K562 (cell line): ENCODE data around the gene EXOC2. TPM values are rescaled to one million over a fixed set of nuclear protein-coding genes. Genes with fewer than 3 reads are reported as not detected.

Source experiments
- DMBX1 ChIP-seq: fragments of 250-450 bp; sonication (Bioruptor Pico); IDR thresholded peaks from 2 replicates; pipeline ENCODE4 v1.8.0; 2022; ENCODE audit warnings: inconsistent platforms, mild to moderate bottlenecking, moderate library complexity, borderline replicate concordance
- JUNB ChIP-seq: fragments of 450-650 bp; formaldehyde crosslinking; conservative IDR thresholded peaks from 2 replicates; pipeline ENCODE4 v1.4.0; 2020; ENCODE audit warnings: mild to moderate bottlenecking
- MYC ChIP-seq, 2 experiments: fragments of 250-450 bp in 1 of 2; sonication (Bioruptor Pico) in 1 of 2; IDR thresholded peaks; 2 replicates each; pipeline versions ENCODE4 v1.5.1 to v1.6.1; 2012 to 2021; ENCODE audit warnings: low read depth in 2 of 2, borderline replicate concordance in 1 of 2, improper control_type of control experiment in 1 of 2, low read length in 1 of 2, mild to moderate bottlenecking in 1 of 2, moderate library complexity in 1 of 2
- OTX1 ChIP-seq: fragments of 450-650 bp; formaldehyde crosslinking; IDR thresholded peaks from 2 replicates; pipeline ENCODE4 v1.4.0; 2022; ENCODE audit warnings: mild to moderate bottlenecking
- POLR2A ChIP-seq: fragments of 450-650 bp; conservative IDR thresholded peaks from 2 replicates; pipeline ENCODE4 v1.6.1; 2016
- PTTG1 ChIP-seq: fragments of 450-650 bp; IDR thresholded peaks from 2 replicates; pipeline ENCODE4 v1.6.1; 2016; ENCODE audit warnings: low read depth, mild to moderate bottlenecking, missing genetic modification characterization, missing compliant biosample characterization
- SMARCE1 ChIP-seq: fragments of 450-650 bp; IDR thresholded peaks from 2 replicates; pipeline ENCODE4 v1.7.1; 2016; ENCODE audit warnings: mild to moderate bottlenecking
- SOX6 ChIP-seq: fragments of 450-650 bp; IDR thresholded peaks from 2 replicates; pipeline ENCODE4 v1.6.1; 2014; ENCODE audit warnings: mild to moderate bottlenecking
- ZC3H4 ChIP-seq: sonication (generic); formaldehyde crosslinking; IDR thresholded peaks from 2 replicates; pipeline ENCODE4 v1.9.0; 2021; ENCODE audit warnings: missing genetic modification reagents, borderline replicate concordance
- ZNF589 ChIP-seq: fragments of 200-800 bp; sonication (Bioruptor generic); IDR thresholded peaks from 2 replicates; pipeline ENCODE4 v1.6.1; 2016; ENCODE audit warnings: low read depth, missing genetic modification characterization, missing compliant biosample characterization
- polyA plus RNA-seq, 8 experiments: library from polyadenylated mRNA; depleted of rRNA in 4 of 8; stranded (reverse) in 5 of 8; unstranded in 3 of 8; fragments of >200 nt; fragmentation: Nextera tagmentation in 2 of 8; fragmentation: Illumina TruSeq in 1 of 8; extraction: Ambion mirVana in 2 of 8; extraction: Trizol in 1 of 8; gene quantifications; 2 replicates each; pipeline versions ENCODE4 v1.2.1 to v1.2.3, GENCODE V29; 2011 to 2014; ENCODE audit warnings: inconsistent platforms in 1 of 8, missing spikeins in 1 of 8
- total RNA-seq, 7 experiments: library from RNA; depleted of rRNA in 6 of 7; stranded (reverse); fragments of >200 nt in 6 of 7; fragmentation: Illumina TruSeq in 2 of 7; extraction: Trizol in 2 of 7; gene quantifications; 2 replicates each; pipeline versions ENCODE4 v1.2.1 to v1.2.3, GENCODE V29; 2011 to 2021; ENCODE audit warnings: low replicate concordance in 1 of 7
- TF ChIP-seq, protein P1 (sequence below): fragments of 450-650 bp; conservative IDR thresholded peaks from 2 replicates; pipeline ENCODE4 v1.6.1; 2016; ENCODE audit warnings: missing genetic modification characterization, low read depth, mild to moderate bottlenecking, missing compliant biosample characterization, moderate library complexity
- TF ChIP-seq, protein P2 (sequence below): fragments of 250-450 bp; sonication (Bioruptor Pico); IDR thresholded peaks from 2 replicates; pipeline ENCODE4 v1.8.0; 2022; ENCODE audit warnings: moderate library complexity, mild to moderate bottlenecking, inconsistent platforms
- TF ChIP-seq, protein P3 (sequence below), 3 experiments: fragments of 200-800 bp in 1 of 3; fragments of 250-450 bp in 1 of 3; fragments of 450-650 bp in 1 of 3; sonication (Bioruptor Pico) in 1 of 3; sonication (Bioruptor generic) in 1 of 3; formaldehyde crosslinking in 1 of 3; IDR thresholded peaks; 2 replicates each; pipeline versions ENCODE4 v1.6.1 to v1.8.0; 2016 to 2022; ENCODE audit warnings: mild to moderate bottlenecking in 2 of 3, missing genetic modification characterization in 2 of 3, missing compliant biosample characterization in 1 of 3, moderate library complexity in 1 of 3
- TF ChIP-seq, protein P4 (sequence below): fragments of 450-650 bp; formaldehyde crosslinking; IDR thresholded peaks from 2 replicates; pipeline ENCODE4 v1.4.0; 2022; ENCODE audit warnings: mild to moderate bottlenecking, moderate library complexity

EXOC2 gene
- total and polyA plus RNA-seq, 9 of the 15 experiments (the other 6 are each of a cell fraction or from before 2014, with no cell fraction given), result 12.2 to 30.2 (median 24.2) TPM

DNA sequence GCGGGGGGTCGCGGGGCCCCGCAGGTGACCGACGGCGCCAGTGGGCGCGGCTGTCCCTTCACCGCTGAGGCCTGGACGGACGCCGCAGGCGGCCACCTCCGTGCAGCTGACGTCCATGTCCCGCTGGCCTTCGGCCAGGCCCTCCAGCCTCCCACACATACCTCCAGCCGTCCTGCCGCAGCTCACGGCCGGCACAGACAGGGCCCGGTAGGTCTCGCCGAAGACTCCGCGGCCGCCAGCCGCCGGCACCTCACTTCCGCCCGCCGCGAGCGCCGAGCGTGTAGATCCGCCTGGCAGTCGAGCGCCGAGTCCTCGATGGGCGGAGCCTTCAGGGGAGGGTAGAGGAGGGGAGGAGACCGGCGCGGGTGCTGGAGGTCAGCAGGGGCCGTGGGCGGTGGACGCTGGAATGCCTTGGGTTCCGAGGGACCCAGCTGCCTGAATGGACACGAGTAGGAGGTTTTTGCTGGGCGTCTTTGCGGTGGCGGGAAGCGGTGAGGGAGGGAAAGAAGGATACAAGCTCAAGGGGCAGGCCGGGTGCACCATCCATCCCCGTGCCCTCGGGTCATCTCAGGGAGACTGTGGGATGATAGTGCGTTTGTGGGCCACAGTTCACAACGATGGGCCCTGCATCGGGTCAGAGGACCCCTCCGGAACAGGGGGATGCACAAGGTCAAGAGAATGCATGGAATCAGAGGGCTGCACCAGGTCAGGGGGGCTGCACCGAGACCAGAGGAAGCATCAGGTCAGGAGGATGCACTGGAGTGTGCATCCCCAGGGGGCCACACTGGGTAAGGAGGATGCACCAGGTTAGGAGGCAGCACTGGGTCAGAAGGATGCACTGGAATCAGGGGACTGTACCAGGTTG is at the start of gene EXOC2 (continued):
- TF ChIP-seq SOX6, result peak; percentile 14; the same call in 1 of the 2 replicates
- peak; percentile 81 for TF ChIP-seq POLR2A
- peak; percentile 37; the same call in 1 of the 2 replicates for TF ChIP-seq OTX1 (CRISPR knock-in tag)
- TF ChIP-seq, protein P1, sequence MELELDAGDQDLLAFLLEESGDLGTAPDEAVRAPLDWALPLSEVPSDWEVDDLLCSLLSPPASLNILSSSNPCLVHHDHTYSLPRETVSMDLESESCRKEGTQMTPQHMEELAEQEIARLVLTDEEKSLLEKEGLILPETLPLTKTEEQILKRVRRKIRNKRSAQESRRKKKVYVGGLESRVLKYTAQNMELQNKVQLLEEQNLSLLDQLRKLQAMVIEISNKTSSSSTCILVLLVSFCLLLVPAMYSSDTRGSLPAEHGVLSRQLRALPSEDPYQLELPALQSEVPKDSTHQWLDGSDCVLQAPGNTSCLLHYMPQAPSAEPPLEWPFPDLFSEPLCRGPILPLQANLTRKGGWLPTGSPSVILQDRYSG (tag), result no peak
- TF ChIP-seq PTTG1 (tag), result no peak
- no peak for TF ChIP-seq ZNF589 (CRISPR knock-in tag)
- TF ChIP-seq, protein P2, sequence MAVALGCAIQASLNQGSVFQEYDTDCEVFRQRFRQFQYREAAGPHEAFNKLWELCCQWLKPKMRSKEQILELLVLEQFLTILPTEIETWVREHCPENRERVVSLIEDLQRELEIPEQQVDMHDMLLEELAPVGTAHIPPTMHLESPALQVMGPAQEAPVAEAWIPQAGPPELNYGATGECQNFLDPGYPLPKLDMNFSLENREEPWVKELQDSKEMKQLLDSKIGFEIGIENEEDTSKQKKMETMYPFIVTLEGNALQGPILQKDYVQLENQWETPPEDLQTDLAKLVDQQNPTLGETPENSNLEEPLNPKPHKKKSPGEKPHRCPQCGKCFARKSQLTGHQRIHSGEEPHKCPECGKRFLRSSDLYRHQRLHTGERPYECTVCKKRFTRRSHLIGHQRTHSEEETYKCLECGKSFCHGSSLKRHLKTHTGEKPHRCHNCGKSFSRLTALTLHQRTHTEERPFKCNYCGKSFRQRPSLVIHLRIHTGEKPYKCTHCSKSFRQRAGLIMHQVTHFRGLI (CRISPR knock-in tag), result no peak
- TF ChIP-seq DMBX1 (CRISPR knock-in tag), result 0 out of 2 replicates have a peak, but pooled peaks have one; percentile 14
- no peak for TF ChIP-seq ZC3H4 (CRISPR knock-in tag)
- TF ChIP-seq SMARCE1, result peak; percentile 40; the same call in 1 of the 2 replicates
- no peak for TF ChIP-seq JUNB (CRISPR knock-in tag)
- TF ChIP-seq, protein P3, sequence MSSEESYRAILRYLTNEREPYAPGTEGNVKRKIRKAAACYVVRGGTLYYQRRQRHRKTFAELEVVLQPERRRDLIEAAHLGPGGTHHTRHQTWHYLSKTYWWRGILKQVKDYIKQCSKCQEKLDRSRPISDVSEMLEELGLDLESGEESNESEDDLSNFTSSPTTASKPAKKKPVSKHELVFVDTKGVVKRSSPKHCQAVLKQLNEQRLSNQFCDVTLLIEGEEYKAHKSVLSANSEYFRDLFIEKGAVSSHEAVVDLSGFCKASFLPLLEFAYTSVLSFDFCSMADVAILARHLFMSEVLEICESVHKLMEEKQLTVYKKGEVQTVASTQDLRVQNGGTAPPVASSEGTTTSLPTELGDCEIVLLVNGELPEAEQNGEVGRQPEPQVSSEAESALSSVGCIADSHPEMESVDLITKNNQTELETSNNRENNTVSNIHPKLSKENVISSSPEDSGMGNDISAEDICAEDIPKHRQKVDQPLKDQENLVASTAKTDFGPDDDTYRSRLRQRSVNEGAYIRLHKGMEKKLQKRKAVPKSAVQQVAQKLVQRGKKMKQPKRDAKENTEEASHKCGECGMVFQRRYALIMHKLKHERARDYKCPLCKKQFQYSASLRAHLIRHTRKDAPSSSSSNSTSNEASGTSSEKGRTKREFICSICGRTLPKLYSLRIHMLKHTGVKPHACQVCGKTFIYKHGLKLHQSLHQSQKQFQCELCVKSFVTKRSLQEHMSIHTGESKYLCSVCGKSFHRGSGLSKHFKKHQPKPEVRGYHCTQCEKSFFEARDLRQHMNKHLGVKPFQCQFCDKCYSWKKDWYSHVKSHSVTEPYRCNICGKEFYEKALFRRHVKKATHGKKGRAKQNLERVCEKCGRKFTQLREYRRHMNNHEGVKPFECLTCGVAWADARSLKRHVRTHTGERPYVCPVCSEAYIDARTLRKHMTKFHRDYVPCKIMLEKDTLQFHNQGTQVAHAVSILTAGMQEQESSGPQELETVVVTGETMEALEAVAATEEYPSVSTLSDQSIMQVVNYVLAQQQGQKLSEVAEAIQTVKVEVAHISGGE (CRISPR knock-in tag; IDR thresholded peaks at IDR 0.05), result peak in 1 of 3 experiments; percentile 71; a peak in 1 of 6 replicates
- peak; percentile 66; the same call in 1 of the 2 replicates for TF ChIP-seq MYC (IDR thresholded peaks at IDR 0.05; ENCODE audit: low read depth, low read length)
- no peak for TF ChIP-seq MYC (CRISPR knock-in tag; IDR thresholded peaks at IDR 0.05; ENCODE audit: borderline replicate concordance, low read depth)
- TF ChIP-seq, protein P4, sequence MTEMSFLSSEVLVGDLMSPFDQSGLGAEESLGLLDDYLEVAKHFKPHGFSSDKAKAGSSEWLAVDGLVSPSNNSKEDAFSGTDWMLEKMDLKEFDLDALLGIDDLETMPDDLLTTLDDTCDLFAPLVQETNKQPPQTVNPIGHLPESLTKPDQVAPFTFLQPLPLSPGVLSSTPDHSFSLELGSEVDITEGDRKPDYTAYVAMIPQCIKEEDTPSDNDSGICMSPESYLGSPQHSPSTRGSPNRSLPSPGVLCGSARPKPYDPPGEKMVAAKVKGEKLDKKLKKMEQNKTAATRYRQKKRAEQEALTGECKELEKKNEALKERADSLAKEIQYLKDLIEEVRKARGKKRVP (CRISPR knock-in tag), result 0 out of 2 replicates have a peak, but pooled peaks have one; percentile 20
